ENCODE measurements around the gene TNPO1. TPM values are rescaled to one million over a fixed set of nuclear protein-coding genes. Genes with fewer than 3 reads are reported as not detected.

Gene TNPO1
- total RNA-seq, 1 donor: 412 TPM

GRCh38 chr5:72943307-72943706 lies 126.8 kb downstream of the TNPO1 start:
- DNase-seq (ENCODE audit: low read depth): no peak
- no peak overlapping the region for H3K4me3 ChIP-seq (ENCODE audit: low read depth, low read length)
- TF ChIP-seq, protein P1, sequence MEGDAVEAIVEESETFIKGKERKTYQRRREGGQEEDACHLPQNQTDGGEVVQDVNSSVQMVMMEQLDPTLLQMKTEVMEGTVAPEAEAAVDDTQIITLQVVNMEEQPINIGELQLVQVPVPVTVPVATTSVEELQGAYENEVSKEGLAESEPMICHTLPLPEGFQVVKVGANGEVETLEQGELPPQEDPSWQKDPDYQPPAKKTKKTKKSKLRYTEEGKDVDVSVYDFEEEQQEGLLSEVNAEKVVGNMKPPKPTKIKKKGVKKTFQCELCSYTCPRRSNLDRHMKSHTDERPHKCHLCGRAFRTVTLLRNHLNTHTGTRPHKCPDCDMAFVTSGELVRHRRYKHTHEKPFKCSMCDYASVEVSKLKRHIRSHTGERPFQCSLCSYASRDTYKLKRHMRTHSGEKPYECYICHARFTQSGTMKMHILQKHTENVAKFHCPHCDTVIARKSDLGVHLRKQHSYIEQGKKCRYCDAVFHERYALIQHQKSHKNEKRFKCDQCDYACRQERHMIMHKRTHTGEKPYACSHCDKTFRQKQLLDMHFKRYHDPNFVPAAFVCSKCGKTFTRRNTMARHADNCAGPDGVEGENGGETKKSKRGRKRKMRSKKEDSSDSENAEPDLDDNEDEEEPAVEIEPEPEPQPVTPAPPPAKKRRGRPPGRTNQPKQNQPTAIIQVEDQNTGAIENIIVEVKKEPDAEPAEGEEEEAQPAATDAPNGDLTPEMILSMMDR (IDR thresholded peaks at IDR 0.05; ENCODE audit: insufficient read depth, low read depth, low read length): no peak

- no peak overlapping the region for H3K4me3 ChIP-seq (ENCODE audit: low read depth, low read length)
- TF ChIP-seq, protein P1 (IDR thresholded peaks at IDR 0.05; ENCODE audit: insufficient read depth, low read depth, low read length): no peak
- DNase-seq (ENCODE audit: low read depth): no peak
These were observed 131.0 kb downstream of the TNPO1 start for GRCh38 chr5:72947498-72947897.

DNA sequence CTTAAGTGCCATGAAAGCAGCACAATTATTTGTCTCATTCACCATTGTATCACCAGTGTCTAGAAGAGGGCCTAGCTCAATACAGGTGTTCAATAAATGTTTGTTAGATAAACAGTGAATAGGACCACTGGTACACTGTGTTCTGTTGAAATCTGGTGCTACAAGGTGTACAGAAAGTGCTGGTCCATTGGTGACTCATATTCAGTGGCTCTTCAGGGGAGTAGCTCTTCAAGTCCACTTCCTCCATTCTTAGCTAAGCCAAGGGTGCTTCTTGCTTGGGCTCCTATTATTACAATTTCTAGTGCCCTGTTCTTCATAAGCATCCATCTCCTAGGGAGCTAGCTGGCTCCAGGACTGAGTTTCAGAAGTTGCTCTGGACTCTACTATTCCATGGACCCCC lies 133.0 kb downstream of the TNPO1 start:
- no peak for DNase-seq (ENCODE audit: low read depth)
- TF ChIP-seq, protein P1 (IDR thresholded peaks at IDR 0.05; ENCODE audit: insufficient read depth, low read depth, low read length): no peak

DNA sequence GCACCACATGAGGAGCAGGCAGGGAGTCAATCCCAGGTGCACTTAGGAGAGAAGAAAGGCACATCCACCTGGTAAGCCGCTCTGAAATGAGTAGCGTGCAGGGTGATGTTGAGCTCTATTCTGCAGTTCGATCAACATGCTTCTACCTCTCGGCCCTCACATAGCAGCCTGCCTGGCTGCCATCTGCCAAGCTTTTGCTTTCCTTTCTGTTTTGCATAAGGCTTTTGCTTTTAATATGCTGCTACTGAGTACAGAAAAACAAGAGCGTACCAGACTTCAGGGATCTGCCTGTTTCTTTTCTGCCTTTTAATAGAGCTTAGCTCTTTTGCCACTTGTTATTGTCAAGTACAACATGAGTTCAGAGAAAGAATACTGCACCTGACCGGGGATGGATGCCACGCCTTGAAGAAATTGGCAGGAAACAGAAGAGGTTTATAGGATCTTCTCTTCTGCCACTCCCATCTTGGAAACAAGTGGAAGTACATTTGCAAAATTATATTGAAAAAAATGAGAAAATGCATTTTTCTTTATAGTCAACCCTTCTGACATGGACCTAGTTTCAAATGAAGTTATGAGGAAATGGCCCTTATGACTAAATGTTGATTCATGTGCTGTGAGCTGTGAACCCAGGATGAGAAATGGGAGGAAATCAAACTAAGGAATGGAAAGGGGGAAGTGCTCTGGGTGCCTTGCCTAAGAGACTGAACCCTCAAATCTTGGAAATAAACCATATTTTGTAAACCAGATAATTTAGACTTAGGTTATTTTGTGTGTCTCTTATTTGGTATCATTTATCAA lies 135.4 kb downstream of the TNPO1 start:
- DNase-seq (ENCODE audit: low read depth): peak; percentile 44
- H3K4me3 ChIP-seq (ENCODE audit: low read depth, low read length): no peak overlapping the region
- TF ChIP-seq, protein P1 (IDR thresholded peaks at IDR 0.05; ENCODE audit: insufficient read depth, low read depth, low read length): no peak

More for the DNA sequence above, 133.0 kb downstream of the TNPO1 start:
- H3K4me3 ChIP-seq (ENCODE audit: low read depth, low read length): no peak overlapping the region

GRCh38 chr5:72954389-72954788 lies 137.9 kb downstream of the TNPO1 start:
- TF ChIP-seq, protein P1 (IDR thresholded peaks at IDR 0.05; ENCODE audit: insufficient read depth, low read depth, low read length): no peak
- no peak overlapping the region for H3K4me3 ChIP-seq (ENCODE audit: low read depth, low read length)
- no peak for DNase-seq (ENCODE audit: low read depth)

DNA sequence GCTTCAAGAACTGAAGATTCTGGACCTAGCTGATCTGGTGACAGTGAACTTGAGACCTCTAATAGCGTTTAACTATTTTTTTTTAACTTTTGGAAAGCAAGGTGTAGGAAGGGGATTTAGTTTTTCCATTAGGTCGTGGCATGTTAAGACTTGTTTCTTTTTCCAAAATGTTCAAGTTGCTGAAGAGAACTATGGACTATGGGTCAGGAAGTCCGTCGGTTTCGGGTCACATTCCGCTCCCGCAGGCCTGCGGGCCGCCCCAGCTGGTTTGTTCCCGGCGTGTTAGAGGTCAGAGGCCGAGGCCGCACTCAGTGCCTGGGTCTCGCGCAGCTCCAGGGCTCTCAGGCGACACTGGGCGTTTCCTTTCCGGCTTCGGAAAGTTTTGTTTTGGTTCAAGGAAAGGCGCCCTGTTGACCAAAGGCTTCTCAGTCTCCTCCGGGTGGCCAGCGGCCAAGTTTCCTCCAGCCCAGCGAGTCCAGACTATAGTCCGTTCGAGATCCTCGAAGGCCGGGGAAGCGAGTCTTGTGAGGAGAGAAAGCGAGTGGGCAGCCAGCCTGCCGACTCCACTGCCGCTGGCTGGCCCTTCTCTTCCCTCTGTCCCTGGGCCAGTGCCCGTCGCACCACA lies 138.8 kb downstream of the TNPO1 start:
- TF ChIP-seq, protein P1 (IDR thresholded peaks at IDR 0.05; ENCODE audit: insufficient read depth, low read depth, low read length): no peak

More for the DNA sequence above, 138.8 kb downstream of the TNPO1 start:
- peak overlapping the region; percentile 61 for H3K4me3 ChIP-seq (ENCODE audit: low read depth, low read length)
- DNase-seq (ENCODE audit: low read depth): no peak
